Measurements from ENCODE around the gene PTPRK.

DNA sequence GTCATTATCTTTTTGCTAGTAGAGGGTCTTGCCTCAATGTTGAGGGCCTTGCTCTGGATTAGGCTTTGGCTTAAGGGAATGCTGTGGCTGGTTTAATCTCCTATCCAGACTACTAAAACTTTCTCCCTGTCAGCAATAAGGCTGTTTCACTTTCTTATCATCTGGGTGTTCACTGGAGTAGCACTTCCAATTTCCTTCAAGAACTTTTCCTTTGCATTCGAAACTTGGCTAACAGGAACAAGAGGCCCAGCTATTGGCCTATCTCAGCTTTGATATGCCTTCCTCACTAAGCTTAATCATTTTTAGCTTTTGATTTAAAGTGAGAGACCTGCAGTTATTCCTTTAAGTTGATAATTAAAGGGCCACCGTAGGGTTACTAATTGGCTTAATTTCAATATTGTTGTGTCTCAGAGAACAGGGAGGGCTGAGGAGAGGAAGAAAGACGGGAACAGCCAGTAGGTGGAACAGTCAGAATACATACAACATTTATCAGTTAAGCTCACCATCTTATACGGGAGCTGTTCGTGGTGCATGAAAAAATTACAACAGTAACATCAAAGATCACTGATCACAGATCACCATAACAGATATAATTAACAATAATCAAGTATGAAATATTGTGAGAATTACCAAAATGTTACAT, 186.7 kb downstream of the PTPRK start:
- TF ChIP-seq, protein P1, sequence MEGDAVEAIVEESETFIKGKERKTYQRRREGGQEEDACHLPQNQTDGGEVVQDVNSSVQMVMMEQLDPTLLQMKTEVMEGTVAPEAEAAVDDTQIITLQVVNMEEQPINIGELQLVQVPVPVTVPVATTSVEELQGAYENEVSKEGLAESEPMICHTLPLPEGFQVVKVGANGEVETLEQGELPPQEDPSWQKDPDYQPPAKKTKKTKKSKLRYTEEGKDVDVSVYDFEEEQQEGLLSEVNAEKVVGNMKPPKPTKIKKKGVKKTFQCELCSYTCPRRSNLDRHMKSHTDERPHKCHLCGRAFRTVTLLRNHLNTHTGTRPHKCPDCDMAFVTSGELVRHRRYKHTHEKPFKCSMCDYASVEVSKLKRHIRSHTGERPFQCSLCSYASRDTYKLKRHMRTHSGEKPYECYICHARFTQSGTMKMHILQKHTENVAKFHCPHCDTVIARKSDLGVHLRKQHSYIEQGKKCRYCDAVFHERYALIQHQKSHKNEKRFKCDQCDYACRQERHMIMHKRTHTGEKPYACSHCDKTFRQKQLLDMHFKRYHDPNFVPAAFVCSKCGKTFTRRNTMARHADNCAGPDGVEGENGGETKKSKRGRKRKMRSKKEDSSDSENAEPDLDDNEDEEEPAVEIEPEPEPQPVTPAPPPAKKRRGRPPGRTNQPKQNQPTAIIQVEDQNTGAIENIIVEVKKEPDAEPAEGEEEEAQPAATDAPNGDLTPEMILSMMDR (IDR thresholded peaks at IDR 0.05; ENCODE audit: low read depth, low read length), result no peak
- TF ChIP-seq EZH2phosphoT487 (IDR thresholded peaks at IDR 0.05; ENCODE audit: low read depth), result no peak

Data from OCI-LY3 (cell line).